CD14-positive monocyte (primary cell): ENCODE results near the gene BBS10. TPM values are rescaled to one million over a fixed set of nuclear protein-coding genes. Genes with fewer than 3 reads are reported as not detected.

ENCODE experiments used
- DNase-seq, 3 donors: peaks; one replicate each; pipeline ENCODE4 v3.0.0-alpha.2; 2011 to 2022
- H2AFZ ChIP-seq: 2 replicates; pipeline ENCODE4 v1.6.0; 2012; ENCODE audit warnings: mild to moderate bottlenecking, low read depth, low read length, inconsistent platforms; ENCODE audit not compliant: insufficient read depth, poor library complexity, severe bottlenecking
- H3K27ac ChIP-seq, 2 donors: 1 replicate in 1 of 2; 2 replicates in 1 of 2; pipeline ENCODE4 v1.5.1; 2012 to 2013; ENCODE audit warnings: low read length in 2 of 2, control low read depth in 1 of 2, inconsistent platforms in 1 of 2, low read depth in 1 of 2, mild to moderate bottlenecking in 1 of 2
- H3K27me3 ChIP-seq, 2 donors: one replicate each; pipeline versions ENCODE4 v1.6.0 to v1.6.1; 2011 to 2013; ENCODE audit warnings: low read length in 2 of 2; ENCODE audit not compliant: control insufficient read depth in 2 of 2, insufficient read depth in 2 of 2
- H3K36me3 ChIP-seq, 2 donors: replicated peaks in 1 of 2; 1 replicate in 1 of 2; 2 replicates in 1 of 2; pipeline versions ENCODE4 v1.5.1 to v1.6.1; 2012 to 2013; ENCODE audit warnings: low read length in 2 of 2, control low read depth in 1 of 2, inconsistent platforms in 1 of 2, mild to moderate bottlenecking in 1 of 2; ENCODE audit not compliant: insufficient read depth in 2 of 2, control insufficient read depth in 1 of 2
- H3K4me1 ChIP-seq, 2 donors: 1 replicate in 1 of 2; 2 replicates in 1 of 2; pipeline versions ENCODE4 v1.5.1 to v1.6.1; 2012 to 2013; ENCODE audit warnings: low read length in 2 of 2, control low read depth in 1 of 2, inconsistent platforms in 1 of 2, mild to moderate bottlenecking in 1 of 2, moderate library complexity in 1 of 2; ENCODE audit not compliant: insufficient read depth in 2 of 2, control insufficient read depth in 1 of 2
- H3K4me2 ChIP-seq: replicated peaks from 2 replicates; pipeline ENCODE3; 2012; ENCODE audit warnings: low read length, moderate library complexity, mild to moderate bottlenecking; ENCODE audit not compliant: poor library complexity, severe bottlenecking; ENCODE audit errors: extremely low read depth
- H3K4me3 ChIP-seq, 3 experiments: fragments of 200-600 bp in 1 of 3; sonication (generic) in 1 of 3; replicated peaks in 1 of 3; 1 replicate in 2 of 3; 2 replicates in 1 of 3; pipeline ENCODE4 v1.5.1; 2011 to 2013; ENCODE audit warnings: low read length in 3 of 3, mild to moderate bottlenecking in 3 of 3, control low read depth in 2 of 3, low read depth in 2 of 3, inconsistent platforms in 1 of 3, moderate library complexity in 1 of 3
- H3K79me2 ChIP-seq: 2 replicates; pipeline ENCODE4 v1.6.0; 2012; ENCODE audit warnings: mild to moderate bottlenecking, control low read depth, inconsistent platforms, low read length, moderate library complexity; ENCODE audit not compliant: insufficient read depth
- H3K9ac ChIP-seq: 2 replicates; pipeline ENCODE4 v1.6.0; 2017; ENCODE audit warnings: low read length, mild to moderate bottlenecking; ENCODE audit not compliant: insufficient read depth, poor library complexity, severe bottlenecking
- H3K9me3 ChIP-seq, 2 donors: replicated peaks in 1 of 2; 1 replicate in 1 of 2; 2 replicates in 1 of 2; pipeline versions ENCODE4 v1.5.1 to v1.6.1; 2012 to 2013; ENCODE audit warnings: low read length in 2 of 2, control low read depth in 1 of 2; ENCODE audit not compliant: control insufficient read depth in 1 of 2, insufficient read depth in 1 of 2
- H4K20me1 ChIP-seq: 2 replicates; pipeline ENCODE4 v1.6.0; 2012; ENCODE audit warnings: mild to moderate bottlenecking, low read length, control low read depth, moderate library complexity; ENCODE audit not compliant: insufficient read depth
- H3K27ac Mint-ChIP-seq, 7 donors: one replicate each; pipeline ENCODE4 v1.8.0; 2020; ENCODE audit warnings: mild to moderate bottlenecking in 7 of 7, mixed read lengths in 7 of 7, moderate library complexity in 6 of 7, inconsistent platforms in 2 of 7
- H3K27me3 Mint-ChIP-seq, 3 donors: one replicate each; pipeline ENCODE4 v1.8.0; 2021 to 2022; ENCODE audit warnings: low read depth in 3 of 3, mild to moderate bottlenecking in 3 of 3, mixed read lengths in 3 of 3, moderate library complexity in 3 of 3, inconsistent platforms in 1 of 3
- H3K36me3 Mint-ChIP-seq, 2 donors: one replicate each; pipeline ENCODE4 v1.8.0; 2020; ENCODE audit warnings: mixed read lengths in 2 of 2, inconsistent platforms in 1 of 2, mild to moderate bottlenecking in 1 of 2
- H3K4me1 Mint-ChIP-seq: one replicate; pipeline ENCODE4 v1.8.0; 2020; ENCODE audit warnings: mild to moderate bottlenecking, mixed read lengths
- H3K4me3 Mint-ChIP-seq, 2 donors: one replicate each; pipeline ENCODE4 v1.8.0; 2020; ENCODE audit warnings: mild to moderate bottlenecking in 2 of 2, mixed read lengths in 2 of 2, moderate library complexity in 1 of 2
- H3K9me3 Mint-ChIP-seq, 7 donors: one replicate each; pipeline ENCODE4 v1.8.0; 2020 to 2022; ENCODE audit warnings: mixed read lengths in 7 of 7, mild to moderate bottlenecking in 6 of 7, moderate library complexity in 6 of 7, inconsistent platforms in 2 of 7
- CTCF ChIP-seq: fragments of 200-600 bp; IDR thresholded peaks from one replicate; pipeline ENCODE4 v1.8.0; 2022; ENCODE audit warnings: antibody characterized with exemption, mild to moderate bottlenecking
- WGBS: methylation state at CpG from one replicate; pipeline ENCODE4 v1.1.5; 2013; ENCODE audit warnings: missing lambda C conversion rate; ENCODE audit not compliant: insufficient coverage; 5-methylcytosine and 5-hydroxymethylcytosine counted together
- intact Hi-C, 2 donors: fragments of 100-400 bp; cut with micrococcal nuclease; formaldehyde crosslinking; loops; one replicate each; pipeline versions ENCODE4 v1.15.0 to v1.15.1; 2023
- polyA plus RNA-seq, 3 donors: library from polyadenylated mRNA; depleted of rRNA in 1 of 3; unstranded in 2 of 3; stranded (reverse) in 1 of 3; fragments of 300-500 nt in 2 of 3; fragments of >200 nt in 1 of 3; fragmentation: Illumina TruSeq in 2 of 3; gene quantifications; 1 replicate in 2 of 3; 2 replicates in 1 of 3; pipeline ENCODE4 v1.2.3, GENCODE V29; 2012 to 2021

The BBS10 gene
- polyA plus RNA-seq, 3 donors = 1.4 to 2.6 (median 1.8) TPM

GRCh38 chr12:76303365-76303764 is 44.9 kb downstream of the BBS10 start:
- Mint-ChIP-seq H3K27ac (no peak overlapping the region), H3K4me1 (no peaks in the 10 kb centered on the region), H3K27me3 (peaks cover 0 to 1% (median 0%) of the 10 kb centered on the region in 3 donors), H3K9me3 (peaks cover 0 to 4% (median 0%) of the 10 kb centered on the region in 7 donors), H3K36me3 (no peaks in the 10 kb centered on the region), H3K4me3 (no peak overlapping the region)
- H3K9me3 ChIP-seq = no peaks in the 10 kb centered on the region
- H3K27ac ChIP-seq = no peak overlapping the region
- no peaks in the 10 kb centered on the region for H3K27me3 ChIP-seq
- DNase-seq = no peak
- no peak overlapping the region for H2AFZ ChIP-seq
- no peaks in the 10 kb centered on the region for H3K36me3 ChIP-seq
- intact Hi-C loops = no loop called here
- H3K4me1 ChIP-seq = no peaks in the 10 kb centered on the region
- WGBS = 70% methylated on average over 2 of the region's 2 CpGs
- TF ChIP-seq CTCF = no peak
- no peak overlapping the region for H3K4me2 ChIP-seq
- H3K9ac ChIP-seq = no peak overlapping the region
- H3K4me3 ChIP-seq = no peak overlapping the region
- no peaks in the 10 kb centered on the region for H4K20me1 ChIP-seq
- H3K79me2 ChIP-seq = no peaks in the 10 kb centered on the region

- no peaks in the 10 kb centered on the region for H3K4me1 Mint-ChIP-seq
- no peak overlapping the region for H3K4me3 Mint-ChIP-seq
- no peaks in the 10 kb centered on the region for H3K9me3 ChIP-seq
- H3K27ac Mint-ChIP-seq = no peak overlapping the region
- intact Hi-C loops = no loop called here
- no peaks in the 10 kb centered on the region for H3K36me3 ChIP-seq
- H3K36me3 Mint-ChIP-seq = no peaks in the 10 kb centered on the region
- H3K9ac ChIP-seq = no peak overlapping the region
- no peak overlapping the region for H3K27ac ChIP-seq
- no peaks in the 10 kb centered on the region for H4K20me1 ChIP-seq
- H3K27me3 Mint-ChIP-seq = peaks cover 0 to 1% (median 0%) of the 10 kb centered on the region in 3 donors
- no peak overlapping the region for H3K4me2 ChIP-seq
- no peak overlapping the region for H2AFZ ChIP-seq
- no peaks in the 10 kb centered on the region for H3K27me3 ChIP-seq
- TF ChIP-seq CTCF = no peak
- H3K79me2 ChIP-seq = no peaks in the 10 kb centered on the region
- no peak for DNase-seq
- H3K4me1 ChIP-seq = no peaks in the 10 kb centered on the region
- peaks cover 0 to 3% (median 0%) of the 10 kb centered on the region in 7 donors for H3K9me3 Mint-ChIP-seq
- H3K4me3 ChIP-seq = no peak overlapping the region
- 84% methylated on average over 5 of the region's 6 CpGs for WGBS
Measured at GRCh38 chr12:76300297-76300665, 47.9 kb downstream of the BBS10 start.
